Left kidney (tissue), 2 donors: Measurements from ENCODE around the gene LYST. TPM values are rescaled to one million over a fixed set of nuclear protein-coding genes. Genes with fewer than 3 reads are reported as not detected.

Source experiments
- DNase-seq: peaks from one replicate; pipeline ENCODE4 v3.0.0-alpha.2; 2013
- polyA plus RNA-seq: library from polyadenylated mRNA; unstranded; fragments of 120-200 nt; gene quantifications from one replicate; pipeline ENCODE4 v1.2.1, GENCODE V29; 2013; ENCODE audit not compliant: insufficient read length

Gene LYST
- polyA plus RNA-seq, 1 donor, result 13.9 TPM

DNA sequence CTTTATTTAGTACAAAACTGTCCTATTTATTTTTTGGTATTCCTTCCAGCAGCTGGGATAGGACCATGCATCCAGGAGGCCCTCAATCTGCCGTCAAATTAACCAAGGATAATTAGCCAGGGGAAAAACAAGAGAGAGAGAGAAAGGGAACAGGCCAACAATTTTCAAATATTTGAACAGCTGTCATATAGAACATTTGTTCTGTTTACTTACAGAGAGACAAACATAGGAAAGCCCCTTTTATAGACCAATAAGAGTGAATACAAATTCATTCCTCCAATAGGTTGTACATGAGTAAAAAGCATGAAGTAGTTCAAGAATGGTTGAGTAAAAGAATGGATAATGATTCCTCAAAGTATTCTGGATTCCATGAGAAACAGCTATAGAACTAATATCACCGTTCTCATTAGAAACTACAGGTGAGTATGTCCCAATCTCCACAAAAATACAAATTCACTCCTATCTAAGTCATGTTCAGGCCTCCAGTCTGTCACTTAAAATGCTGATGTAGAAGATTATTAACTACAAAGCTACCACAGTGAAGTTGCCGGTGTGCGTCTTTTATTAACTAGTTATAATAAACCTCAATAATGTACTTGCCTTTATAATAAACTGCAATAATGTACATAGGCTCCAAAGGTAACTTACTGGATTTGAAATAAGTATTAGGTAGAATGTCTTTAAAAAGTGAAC lies 152.4 kb downstream of the LYST start:
- DNase-seq, result no peak

GRCh38 chr1:235712812-235713211 lies 153.9 kb downstream of the LYST start:
- no peak for DNase-seq

DNA sequence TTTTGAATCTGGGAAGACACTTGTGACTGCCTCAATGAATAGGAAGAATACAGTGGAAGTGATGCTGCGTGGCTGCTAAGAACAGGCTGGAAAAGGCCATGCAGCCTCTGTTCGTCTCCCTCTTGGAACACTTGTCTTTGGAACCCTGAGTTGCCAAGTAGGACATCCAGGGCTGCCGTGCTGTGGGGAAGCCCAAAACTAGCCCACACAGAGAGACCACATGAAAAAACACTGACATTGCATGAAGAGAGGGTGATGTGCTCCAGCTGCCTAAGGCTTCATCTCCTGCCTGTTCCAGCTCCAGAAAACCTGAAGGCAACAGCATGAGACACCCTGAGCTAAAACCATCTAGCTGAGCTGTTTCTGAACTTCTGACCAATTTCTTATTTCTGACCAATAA lies 156.0 kb downstream of the LYST start:
- no peak for DNase-seq

GRCh38 chr1:235709018-235709417 lies 157.7 kb downstream of the LYST start:
- DNase-seq, result no peak

GRCh38 chr1:235708390-235708962 lies 158.2 kb downstream of the LYST start:
- no peak for DNase-seq

DNA sequence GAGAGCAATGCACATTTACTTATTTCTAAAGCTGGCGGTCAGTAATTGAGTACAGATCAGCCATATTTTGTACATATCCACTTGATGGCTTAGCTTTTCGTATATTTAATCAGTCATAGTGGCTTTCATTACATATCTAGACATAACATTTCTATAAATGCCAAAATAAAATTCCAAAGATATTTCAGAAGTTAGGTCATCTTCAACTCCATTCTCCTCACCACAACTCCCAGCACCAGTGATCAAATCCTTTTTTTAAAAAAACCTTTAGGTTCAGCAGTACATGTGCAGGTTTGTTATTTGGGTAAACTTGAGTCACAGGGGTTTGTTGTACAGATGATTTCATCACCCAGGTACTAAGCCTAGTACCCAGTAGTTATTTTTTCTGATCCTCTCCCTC lies 163.2 kb downstream of the LYST start:
- DNase-seq, result no peak

DNA sequence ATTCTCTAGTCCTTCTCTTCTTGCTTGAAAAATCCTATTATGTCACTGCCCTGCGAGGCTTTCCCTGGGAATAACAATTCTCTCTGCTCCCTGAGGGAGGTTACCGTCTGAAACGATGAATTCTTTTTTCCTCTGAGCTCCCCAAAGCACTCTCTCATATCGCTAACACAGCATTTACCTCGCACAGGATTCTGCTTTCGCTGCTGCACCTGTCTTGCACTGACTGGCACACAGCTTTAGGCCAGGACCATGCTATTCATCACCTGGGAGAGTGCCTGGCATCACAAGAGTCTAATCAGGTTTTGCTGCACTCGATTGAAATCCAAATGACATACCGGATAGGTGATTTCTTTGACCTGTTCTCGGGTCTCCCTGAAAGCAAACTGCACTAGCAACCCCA lies 164.3 kb downstream of the LYST start:
- DNase-seq, result no peak

DNA sequence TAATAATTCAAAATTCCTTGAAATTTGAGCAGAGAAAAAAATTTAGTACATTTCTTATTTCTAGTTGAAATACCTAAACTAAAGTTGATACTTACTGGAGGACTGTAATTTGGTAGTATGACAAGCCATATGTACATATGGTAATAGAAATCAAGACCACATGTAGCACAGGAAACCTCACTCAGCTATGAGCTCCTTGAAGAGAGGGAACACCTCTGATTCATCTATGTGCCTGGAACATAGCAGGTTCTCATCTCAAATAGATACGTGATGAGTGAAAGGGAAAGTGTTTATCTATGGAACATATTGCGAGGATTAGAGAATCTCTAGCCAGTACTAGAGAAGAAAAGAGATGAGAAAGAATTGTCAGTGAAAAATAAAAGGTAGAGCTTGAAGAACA lies 169.2 kb downstream of the LYST start:
- DNase-seq, result no peak

DNA sequence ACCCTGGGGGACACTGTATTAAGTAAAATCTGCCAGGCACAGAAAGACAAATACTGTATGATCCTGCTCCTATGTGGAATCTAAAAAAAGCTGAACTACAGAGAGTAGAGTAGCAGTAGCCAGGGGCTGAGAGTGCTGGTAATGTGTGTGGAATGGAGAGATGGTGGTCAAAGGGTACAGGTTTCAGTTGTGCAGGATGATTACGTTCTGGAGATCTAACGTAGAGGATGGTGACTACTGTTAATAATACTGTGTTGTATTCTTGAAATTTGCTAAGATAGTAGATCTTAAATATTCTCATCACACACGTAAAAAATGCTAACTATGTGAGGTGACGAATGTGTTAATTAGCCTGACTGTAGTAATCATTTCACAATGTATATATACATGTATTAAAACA lies 177.3 kb downstream of the LYST start:
- no peak for DNase-seq

DNA sequence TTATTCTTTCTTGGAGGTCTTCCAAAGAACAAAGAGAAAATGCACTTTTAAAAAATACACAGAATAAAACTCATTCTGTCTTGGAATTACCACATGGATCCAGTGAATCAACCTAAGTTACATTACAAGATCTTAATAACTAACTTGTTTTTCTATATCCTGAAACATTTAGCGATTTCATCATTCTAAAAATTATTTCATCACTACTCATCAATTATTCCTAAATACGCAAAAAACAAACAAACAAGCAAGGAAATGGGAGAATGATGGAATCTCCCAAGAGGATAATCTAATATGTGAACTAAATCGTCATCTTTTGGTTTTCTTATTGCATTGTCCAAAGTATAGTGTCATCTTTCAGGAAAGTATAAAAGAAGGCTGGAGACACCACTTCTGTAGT lies 178.6 kb downstream of the LYST start:
- no peak for DNase-seq

GRCh38 chr1:235683653-235684052 lies 183.1 kb downstream of the LYST start:
- DNase-seq, result no peak

DNA sequence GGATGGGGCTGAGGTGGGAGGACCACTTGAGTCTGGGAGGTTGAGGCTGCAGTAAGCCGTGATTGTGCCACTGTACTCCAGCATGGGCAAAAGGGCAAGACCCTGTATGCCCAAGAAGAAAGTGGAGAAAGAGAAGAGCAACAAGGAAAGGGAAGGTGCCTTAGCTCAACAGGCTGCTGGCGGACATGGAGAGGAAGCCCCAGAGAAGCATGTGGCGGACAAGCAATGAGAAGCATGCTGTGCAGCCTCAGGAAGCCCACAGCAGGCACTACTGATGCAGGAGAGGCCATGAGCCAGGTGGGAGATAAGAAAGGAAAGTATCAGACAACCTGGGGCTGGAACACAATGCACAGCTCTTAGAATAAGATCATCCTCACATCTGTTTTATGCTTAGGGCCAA lies 184.5 kb downstream of the LYST start:
- no peak for DNase-seq

DNA sequence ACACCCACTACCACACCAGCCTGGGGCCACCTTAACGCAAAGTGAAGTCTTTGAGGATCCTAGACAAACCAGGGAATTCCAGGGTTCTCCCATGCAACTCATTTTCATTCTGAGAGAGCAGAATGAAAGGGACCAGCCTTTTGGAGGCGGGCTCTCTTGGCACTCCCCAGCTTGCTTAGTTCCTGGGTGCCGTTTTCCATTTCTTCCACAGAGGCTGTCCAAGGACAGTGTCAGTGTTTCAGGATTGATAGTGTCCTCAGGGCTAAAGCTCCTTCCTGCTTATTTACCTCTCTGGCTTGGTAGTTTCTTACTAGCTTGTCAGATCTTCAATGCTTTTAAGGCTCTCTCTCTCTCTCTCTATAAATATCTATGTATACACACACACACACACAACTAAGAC lies 187.1 kb downstream of the LYST start:
- DNase-seq, result no peak

DNA sequence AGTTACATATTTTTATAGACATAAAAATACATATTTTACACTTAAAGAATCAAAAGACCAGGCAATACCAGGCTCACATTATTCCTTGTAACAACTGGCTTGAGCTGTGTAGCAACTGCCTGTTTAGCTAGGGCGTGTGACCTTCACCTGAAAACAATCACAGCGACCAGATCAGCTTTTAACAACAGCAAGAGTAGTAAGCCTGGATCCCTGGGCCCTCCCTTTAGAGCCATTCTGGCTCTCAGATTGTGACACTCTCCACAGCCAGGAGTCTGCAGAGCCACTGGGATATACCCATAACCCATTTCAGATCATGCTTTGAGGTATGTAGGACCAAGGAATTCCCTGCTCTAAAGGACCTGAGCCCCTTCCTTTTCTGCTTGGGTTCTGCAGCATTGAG lies 187.7 kb downstream of the LYST start:
- DNase-seq, result no peak

DNA sequence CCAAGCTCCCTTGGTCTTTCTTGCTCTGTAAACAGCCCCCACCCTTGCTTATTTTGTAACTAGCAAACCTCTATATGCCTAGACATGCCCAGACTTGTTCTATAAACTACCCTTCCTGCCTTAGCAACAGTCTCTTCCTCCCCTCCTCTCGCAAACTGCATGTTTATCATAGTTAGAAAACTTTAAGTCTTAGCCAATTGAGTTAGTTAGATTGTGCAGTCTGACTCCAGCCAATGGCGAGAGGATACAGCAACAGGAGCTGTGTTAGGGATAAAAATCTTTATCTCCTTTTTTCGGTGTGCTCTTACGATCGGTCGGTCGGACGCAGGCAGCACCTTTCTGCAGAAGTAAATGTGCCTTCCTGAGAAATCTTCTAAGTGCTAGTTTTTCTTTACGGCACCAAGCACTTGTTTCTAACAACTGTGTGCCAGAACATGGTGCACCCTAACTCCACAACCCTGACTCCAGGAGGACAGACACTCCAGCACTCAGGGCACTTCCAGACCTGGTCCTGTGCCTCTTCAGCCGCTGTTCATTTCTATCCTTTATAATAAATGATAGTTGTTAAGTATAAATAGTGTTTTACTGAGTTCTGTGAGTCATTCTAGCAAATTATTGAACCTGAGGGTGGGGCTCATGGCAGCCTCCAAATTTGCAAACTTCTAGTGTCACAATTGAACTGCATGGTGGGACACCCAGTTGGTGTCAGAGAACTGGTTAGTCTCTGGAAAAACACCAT lies 191.4 kb downstream of the LYST start:
- DNase-seq, result no peak

GRCh38 chr1:235673981-235674380 lies 192.7 kb downstream of the LYST start:
- DNase-seq, result no peak

DNA sequence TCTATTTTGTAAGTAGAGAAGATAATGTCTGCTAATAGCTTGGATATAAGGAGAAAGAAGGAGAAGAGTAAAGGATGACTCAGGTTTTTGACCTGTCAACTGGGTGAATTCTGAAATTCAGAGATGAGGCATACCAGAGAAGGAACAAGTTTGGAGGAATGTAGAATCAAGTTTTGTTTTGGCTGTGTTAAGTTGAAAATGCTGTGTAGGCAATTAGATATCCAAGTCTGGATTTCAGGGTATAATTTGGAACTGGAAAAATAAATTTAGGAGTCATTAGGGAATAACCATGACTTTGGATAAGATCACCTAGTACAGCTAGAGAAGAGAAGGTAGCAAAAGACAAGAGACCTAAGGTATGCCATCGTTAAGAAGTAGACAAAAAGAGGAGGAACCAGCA lies 194.7 kb downstream of the LYST start:
- no peak for DNase-seq

- DNase-seq, result no peak
Measured at GRCh38 chr1:235670157-235670776, 196.4 kb downstream of the LYST start.

- no peak for DNase-seq
Measured at GRCh38 chr1:235669277-235669676, 197.4 kb downstream of the LYST start.

GRCh38 chr1:235663628-235664027 lies 203.1 kb downstream of the LYST start:
- DNase-seq, result no peak

GRCh38 chr1:235661568-235661967 lies 205.1 kb downstream of the LYST start:
- DNase-seq, result no peak

GRCh38 chr1:235659186-235659771 lies 207.4 kb downstream of the LYST start:
- DNase-seq, result no peak
